ENCODE results near the gene ETHE1. TPM values are rescaled to one million over a fixed set of nuclear protein-coding genes. Genes with fewer than 3 reads are reported as not detected.

The ETHE1 gene
- total RNA-seq, 4 donors from 2014 or later, result 33.3 to 55.9 (median 52.3) TPM

DNA sequence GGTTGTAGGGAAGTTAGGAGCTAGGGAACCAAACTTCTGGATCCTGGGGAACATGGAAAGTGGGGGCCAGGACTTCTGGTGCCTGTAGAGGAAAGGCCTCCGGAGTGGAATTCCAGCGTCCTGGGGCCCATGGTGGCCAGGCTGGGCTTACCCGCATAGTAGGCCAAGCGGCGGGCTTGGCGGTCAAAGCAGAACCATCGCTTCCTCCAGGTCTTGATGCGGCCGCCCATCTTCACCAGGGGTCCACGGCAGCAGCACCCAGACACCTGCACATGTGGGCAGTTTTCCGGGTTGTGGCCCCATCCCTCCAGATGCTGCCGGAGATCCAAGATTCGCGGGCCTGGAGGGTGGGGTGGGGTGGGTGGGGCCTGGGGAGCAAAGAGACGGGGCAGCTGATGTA lies 47.8 kb downstream of the ETHE1 start:
- peaks cover 0 to 7% of the 10 kb centered on the region in 2 donors for H3K36me3 ChIP-seq
- no peaks in the 10 kb centered on the region for H3K9me3 ChIP-seq
- H3K27me3 ChIP-seq, result no peaks in the 10 kb centered on the region
- peaks cover 0 to 16% (median 6%) of the 10 kb centered on the region in 3 donors for H3K4me1 ChIP-seq
- no peak for TF ChIP-seq POLR2A (IDR thresholded peaks at IDR 0.05)
- TF ChIP-seq, protein P1, sequence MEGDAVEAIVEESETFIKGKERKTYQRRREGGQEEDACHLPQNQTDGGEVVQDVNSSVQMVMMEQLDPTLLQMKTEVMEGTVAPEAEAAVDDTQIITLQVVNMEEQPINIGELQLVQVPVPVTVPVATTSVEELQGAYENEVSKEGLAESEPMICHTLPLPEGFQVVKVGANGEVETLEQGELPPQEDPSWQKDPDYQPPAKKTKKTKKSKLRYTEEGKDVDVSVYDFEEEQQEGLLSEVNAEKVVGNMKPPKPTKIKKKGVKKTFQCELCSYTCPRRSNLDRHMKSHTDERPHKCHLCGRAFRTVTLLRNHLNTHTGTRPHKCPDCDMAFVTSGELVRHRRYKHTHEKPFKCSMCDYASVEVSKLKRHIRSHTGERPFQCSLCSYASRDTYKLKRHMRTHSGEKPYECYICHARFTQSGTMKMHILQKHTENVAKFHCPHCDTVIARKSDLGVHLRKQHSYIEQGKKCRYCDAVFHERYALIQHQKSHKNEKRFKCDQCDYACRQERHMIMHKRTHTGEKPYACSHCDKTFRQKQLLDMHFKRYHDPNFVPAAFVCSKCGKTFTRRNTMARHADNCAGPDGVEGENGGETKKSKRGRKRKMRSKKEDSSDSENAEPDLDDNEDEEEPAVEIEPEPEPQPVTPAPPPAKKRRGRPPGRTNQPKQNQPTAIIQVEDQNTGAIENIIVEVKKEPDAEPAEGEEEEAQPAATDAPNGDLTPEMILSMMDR (IDR thresholded peaks at IDR 0.05), result no peak
- no peak for TF ChIP-seq POLR2AphosphoS5 (IDR thresholded peaks at IDR 0.05)
- no peak for TF ChIP-seq EP300 (IDR thresholded peaks at IDR 0.05)
- H3K27ac ChIP-seq, result no peak overlapping the region
- 91% methylated on average over 8 of the region's 15 CpGs; no CpG with 5 or more reads in 1 of the 2 donors for WGBS, 2 donors (ENCODE audit: low coverage in 1 of 2)
- ATAC-seq, result no peak
- no peak overlapping the region for H3K4me3 ChIP-seq

DNA sequence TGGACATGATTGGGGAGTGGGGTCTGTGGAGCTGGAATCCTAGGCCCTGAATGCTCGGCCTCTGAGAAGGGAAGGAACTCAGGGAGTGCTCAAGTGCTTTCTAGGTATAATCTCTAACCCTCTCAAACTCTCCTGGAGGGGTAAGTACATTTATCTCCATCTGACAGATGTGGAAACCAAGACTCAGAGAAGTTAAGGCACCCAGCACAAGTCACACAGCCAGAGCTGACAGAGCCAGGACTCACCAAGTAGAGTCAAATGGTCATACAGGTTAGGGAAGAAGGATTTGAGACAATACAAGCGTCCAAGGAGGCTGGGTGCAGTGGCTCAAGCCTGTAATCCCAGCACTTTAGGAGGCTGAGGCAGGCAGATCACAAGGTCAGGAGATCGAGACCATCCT lies 48.7 kb downstream of the ETHE1 start:
- peaks cover 0 to 7% of the 10 kb centered on the region in 2 donors for H3K36me3 ChIP-seq
- H3K4me1 ChIP-seq, result peaks cover 0 to 18% (median 6%) of the 10 kb centered on the region in 3 donors
- no peak overlapping the region for H3K4me3 ChIP-seq
- H3K27me3 ChIP-seq, result no peaks in the 10 kb centered on the region
- no peak for ATAC-seq
- no peak overlapping the region for H3K27ac ChIP-seq
- 97 to 100% methylated on average over 3 of the region's 3 CpGs for WGBS, 2 donors (ENCODE audit: low coverage in 1 of 2)
- H3K9me3 ChIP-seq, result no peaks in the 10 kb centered on the region
- TF ChIP-seq POLR2A (IDR thresholded peaks at IDR 0.05) (no peak), EP300 (IDR thresholded peaks at IDR 0.05) (no peak), POLR2AphosphoS5 (IDR thresholded peaks at IDR 0.05) (no peak)
- TF ChIP-seq, protein P1 (IDR thresholded peaks at IDR 0.05), result no peak

DNA sequence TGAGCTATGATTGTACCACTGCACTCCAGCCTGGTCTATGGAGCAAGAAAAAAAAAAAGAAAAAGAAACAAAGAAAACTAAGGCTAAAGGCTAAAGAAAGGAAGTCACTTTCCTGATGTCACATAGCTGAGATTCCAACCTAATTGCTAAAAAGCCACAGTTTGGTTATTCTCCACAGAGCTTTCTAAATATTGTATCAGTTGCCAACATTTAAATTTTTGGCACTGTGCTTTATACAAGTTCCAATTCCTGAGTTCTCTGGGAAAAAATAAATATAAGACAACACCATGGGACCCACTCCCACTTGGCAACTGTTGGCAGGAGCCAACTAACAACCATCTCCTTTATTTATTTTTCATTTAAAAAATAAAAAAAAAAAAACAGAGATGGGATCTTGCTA lies 50.4 kb downstream of the ETHE1 start:
- no peaks in the 10 kb centered on the region for H3K27me3 ChIP-seq
- H3K4me1 ChIP-seq, result peaks cover 0 to 18% (median 6%) of the 10 kb centered on the region in 3 donors
- no peak for ATAC-seq
- H3K9me3 ChIP-seq, result no peaks in the 10 kb centered on the region
- TF ChIP-seq, protein P1 (IDR thresholded peaks at IDR 0.05), result no peak
- no peak for TF ChIP-seq POLR2A (IDR thresholded peaks at IDR 0.05)
- no peak for TF ChIP-seq POLR2AphosphoS5 (IDR thresholded peaks at IDR 0.05)
- no peak for TF ChIP-seq EP300 (IDR thresholded peaks at IDR 0.05)
- peak overlapping the region in 2 of 4 donors; percentile 86 to 89 for H3K27ac ChIP-seq
- no peak overlapping the region for H3K4me3 ChIP-seq
- peaks cover 0 to 7% of the 10 kb centered on the region in 2 donors for H3K36me3 ChIP-seq

DNA sequence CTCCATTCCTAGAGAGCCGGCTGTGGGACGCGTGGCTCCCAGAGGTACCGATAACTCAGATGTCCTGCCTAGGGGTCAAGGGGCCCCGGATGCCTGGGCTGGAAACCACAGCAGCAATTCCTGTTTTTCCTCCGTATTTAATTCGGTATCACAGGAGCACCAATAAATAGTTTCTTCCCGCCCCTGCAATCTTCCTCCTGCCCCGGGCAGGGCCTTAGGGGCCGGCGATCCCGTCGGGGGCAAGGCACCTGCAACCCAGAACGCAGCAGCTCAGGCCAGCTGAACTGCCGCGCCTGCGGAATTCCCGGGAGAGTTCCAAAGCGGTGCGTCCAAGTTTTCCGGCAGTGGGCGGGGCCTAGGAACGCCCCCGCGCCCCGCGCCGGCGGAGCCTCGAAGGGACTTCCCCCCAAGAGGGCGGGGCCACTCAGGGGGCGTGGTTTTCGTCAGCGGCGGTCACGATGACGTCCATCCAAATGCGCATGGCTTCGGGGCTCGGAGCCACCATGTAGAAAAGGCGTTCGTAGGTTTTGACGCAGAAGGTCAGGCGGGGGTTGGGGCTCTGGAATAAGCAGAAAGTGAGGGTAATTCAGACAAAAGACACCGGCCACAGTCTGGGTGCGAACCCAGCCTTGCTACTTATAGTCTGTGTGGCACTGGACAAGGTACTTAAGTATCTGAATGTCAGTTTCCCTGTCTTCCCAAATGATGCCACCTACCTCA lies 51.9 kb downstream of the ETHE1 start:
- H3K27me3 ChIP-seq, result no peaks in the 10 kb centered on the region
- H3K36me3 ChIP-seq, result peaks cover 0 to 7% of the 10 kb centered on the region in 2 donors
- TF ChIP-seq, protein P1 (IDR thresholded peaks at IDR 0.05), result no peak
- TF ChIP-seq EP300 (IDR thresholded peaks at IDR 0.05) (peak; percentile 65), POLR2AphosphoS5 (IDR thresholded peaks at IDR 0.05) (peak; percentile 83), POLR2A (IDR thresholded peaks at IDR 0.05) (peak in 1 of 2 donors; percentile 22)
- 7 to 13% methylated on average over 7 to 8 of the region's 46 CpGs for WGBS, 2 donors (ENCODE audit: low coverage in 1 of 2)
- H3K27ac ChIP-seq, result peak overlapping the region; percentile 35 to 89 (median 82)
- peaks cover 0 to 18% (median 6%) of the 10 kb centered on the region in 3 donors for H3K4me1 ChIP-seq
- peak overlapping the region; percentile 4 to 52 for H3K4me3 ChIP-seq
- peak; percentile 97 for ATAC-seq
- no peaks in the 10 kb centered on the region for H3K9me3 ChIP-seq

DNA sequence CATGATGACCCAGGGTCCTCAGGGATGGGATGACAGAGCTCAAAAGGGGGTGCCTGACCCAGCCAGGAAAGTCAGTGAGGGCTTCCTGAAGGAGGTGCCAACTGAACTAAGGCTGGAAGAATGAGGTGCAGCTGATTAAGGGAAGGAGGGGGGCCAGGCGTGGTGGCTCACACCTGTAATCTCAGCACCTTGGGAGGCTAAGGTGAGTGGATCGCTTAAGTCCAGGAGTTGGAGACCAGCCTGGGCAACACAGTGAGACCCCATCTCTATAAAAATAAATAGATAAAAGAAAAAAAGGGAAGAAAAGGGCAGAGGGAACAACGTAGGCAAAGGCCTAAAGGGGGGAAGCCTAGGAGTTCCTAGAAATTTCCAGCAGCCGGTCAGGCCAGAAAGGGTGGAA lies 52.5 kb downstream of the ETHE1 start:
- Histone ChIP-seq H3K9me3 (no peaks in the 10 kb centered on the region), H3K4me1 (peaks cover 0 to 18% (median 6%) of the 10 kb centered on the region in 3 donors), H3K27me3 (no peaks in the 10 kb centered on the region), H3K27ac (peak overlapping the region in 3 of 4 donors; percentile 79 to 89 (median 86)), H3K36me3 (peaks cover 0 to 7% of the 10 kb centered on the region in 2 donors), H3K4me3 (peak overlapping the region in 1 of 2 donors; percentile 52)
- TF ChIP-seq POLR2A (IDR thresholded peaks at IDR 0.05), result no peak
- TF ChIP-seq EP300 (IDR thresholded peaks at IDR 0.05), result no peak
- TF ChIP-seq, protein P1 (IDR thresholded peaks at IDR 0.05), result no peak
- TF ChIP-seq POLR2AphosphoS5 (IDR thresholded peaks at IDR 0.05), result no peak
- 42 to 55% methylated on average over 2 to 4 of the region's 4 CpGs for WGBS, 2 donors (ENCODE audit: low coverage in 1 of 2)
- no peak for ATAC-seq
